HG03442 (cell line): ENCODE data around the gene DLG5.

Experiments used
- ATAC-seq: cut with Tn5 transposase; IDR thresholded peaks from one replicate; pipeline ENCODE4 v1.9.1; 2021; ENCODE audit warnings: mild to moderate bottlenecking, moderate library complexity; ENCODE audit not compliant: unreplicated experiment

The DLG5 gene

GRCh38 chr10:77926566-77927401, at the start of gene DLG5:
TSS of gene DLG5 (minus strand) at chr10:77926755. CDS start at chr10:77926520, 235 bp downstream.
- ATAC-seq, result peak; percentile 58

DNA sequence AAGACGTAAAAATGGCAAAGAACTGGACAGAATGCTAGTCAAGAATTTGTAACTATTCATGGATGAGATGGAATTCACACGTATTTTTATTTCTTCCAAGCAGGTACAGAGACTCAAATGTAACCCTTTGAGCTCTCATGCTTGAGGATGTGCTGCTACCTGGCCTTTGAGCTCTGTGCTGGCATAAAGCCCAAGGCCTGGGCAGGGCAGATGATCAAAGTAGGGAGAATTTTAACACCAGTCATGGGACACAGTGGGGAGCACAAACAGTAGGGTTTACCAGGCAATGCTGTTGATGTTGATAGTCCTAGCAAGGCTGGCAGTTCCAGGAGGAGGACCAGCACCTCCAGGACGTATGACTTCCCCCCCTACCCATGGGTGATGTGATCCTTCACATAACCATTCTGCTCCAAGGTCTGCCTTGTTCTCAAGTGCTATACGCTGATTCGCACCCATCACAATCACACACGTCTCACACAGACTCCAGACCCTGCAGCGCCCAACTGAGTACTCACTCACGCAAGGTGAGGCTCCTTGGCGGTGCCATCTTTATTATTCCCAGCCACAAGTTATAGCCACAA, 48.6 kb upstream of the DLG5 start:
- ATAC-seq, result no peak

DNA sequence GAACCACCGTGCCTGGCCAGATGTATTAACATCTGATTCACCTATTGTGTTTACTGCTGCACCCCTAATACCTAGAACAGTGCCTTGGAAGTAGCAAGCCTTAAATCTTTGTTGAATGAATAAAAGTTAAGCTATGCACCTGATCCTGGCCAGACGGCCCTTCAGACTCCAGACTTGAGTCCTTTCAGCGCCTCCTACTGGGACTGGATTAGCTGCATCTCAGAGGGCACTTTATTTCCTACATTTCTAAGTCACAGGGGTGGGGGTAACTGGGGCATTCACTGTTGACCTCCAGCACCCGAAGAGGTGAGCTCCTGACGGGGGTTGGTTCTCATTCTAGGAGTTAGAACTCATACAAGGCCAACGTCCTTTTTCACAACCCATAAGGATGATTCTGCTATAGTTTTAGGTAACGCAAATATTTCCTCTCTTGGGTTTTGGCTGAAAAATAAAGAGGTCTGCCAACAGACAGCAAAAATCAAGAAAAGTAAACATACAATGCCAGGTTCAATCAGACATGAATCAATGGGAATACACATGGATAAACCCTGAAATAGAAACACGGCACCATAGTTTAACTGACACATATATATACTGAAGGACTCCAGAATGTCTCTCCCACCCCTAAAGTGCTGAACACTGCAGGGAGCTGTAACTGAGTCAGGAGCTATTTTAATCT, 48.0 kb upstream of the DLG5 start:
- ATAC-seq, result no peak

- no peak for ATAC-seq
Measured at GRCh38 chr10:77973276-77973675, 46.7 kb upstream of the DLG5 start.

DNA sequence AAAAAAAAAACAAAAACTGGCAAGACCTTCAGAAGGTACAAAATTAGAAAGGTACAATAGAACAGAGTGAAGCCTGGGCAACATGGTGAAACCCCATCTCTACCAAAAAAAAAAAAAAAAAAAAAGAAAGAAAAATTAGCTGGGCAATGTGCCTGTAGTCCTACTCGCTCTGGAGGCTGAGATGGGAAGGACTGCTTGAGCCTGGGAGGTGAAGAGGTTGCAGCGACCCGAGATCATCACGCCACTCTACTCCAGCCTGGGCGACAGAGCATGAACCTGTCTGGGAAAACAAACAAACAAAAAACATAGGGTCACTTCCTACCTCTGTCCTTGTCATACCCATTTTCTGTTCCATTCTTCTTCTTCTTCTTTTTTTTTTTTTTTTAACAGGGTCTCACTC, 45.6 kb upstream of the DLG5 start:
- ATAC-seq, result no peak

GRCh38 chr10:77971804-77972144, 45.2 kb upstream of the DLG5 start:
- no peak for ATAC-seq

DNA sequence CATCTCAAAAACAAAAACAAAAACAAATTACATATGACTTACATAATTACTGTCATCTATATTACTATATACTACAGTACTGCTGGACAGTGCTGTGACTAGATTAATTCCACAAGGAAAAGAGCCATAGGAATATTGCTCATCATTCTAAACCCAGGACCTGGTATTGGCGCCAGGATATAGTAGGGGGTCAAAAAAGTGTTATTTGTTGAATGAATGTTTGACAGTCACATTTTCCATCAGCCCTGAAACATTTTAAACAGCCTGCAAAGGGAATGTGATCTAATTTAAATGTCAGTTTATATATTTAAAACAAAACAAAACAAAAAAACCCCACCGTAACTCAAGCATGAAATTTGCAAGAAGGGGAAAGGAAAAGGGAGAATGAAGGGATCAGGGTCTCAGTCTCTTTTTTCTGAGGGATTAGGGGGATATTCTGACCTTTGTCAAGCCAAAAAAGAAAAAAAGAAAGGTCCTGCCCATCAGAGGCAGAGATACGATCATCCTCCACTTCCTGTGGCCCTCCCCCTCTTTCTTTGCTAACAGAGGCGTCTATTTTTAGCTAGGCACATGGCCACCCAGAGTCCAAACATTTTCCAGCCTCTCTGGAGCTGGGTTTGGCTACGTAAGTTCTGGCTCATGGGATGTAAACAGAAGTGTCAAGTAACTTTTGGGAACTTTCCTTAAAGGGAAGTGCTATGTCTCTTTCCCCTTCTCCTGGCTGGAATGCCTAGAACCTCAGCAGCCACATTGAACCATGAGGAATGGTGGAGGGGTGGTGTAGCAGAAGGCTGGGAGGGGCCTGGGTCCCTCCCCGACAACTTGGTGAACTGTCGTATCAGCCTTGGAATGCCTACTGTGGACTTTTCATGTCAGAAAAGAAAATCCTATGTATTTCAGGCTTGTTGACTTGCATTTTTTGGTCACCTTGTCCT, 44.6 kb upstream of the DLG5 start:
- no peak for ATAC-seq

- ATAC-seq, result no peak
Measured at GRCh38 chr10:77969114-77969513, 42.6 kb upstream of the DLG5 start.

- ATAC-seq, result no peak
Measured at GRCh38 chr10:77967611-77968022, 41.1 kb upstream of the DLG5 start.

DNA sequence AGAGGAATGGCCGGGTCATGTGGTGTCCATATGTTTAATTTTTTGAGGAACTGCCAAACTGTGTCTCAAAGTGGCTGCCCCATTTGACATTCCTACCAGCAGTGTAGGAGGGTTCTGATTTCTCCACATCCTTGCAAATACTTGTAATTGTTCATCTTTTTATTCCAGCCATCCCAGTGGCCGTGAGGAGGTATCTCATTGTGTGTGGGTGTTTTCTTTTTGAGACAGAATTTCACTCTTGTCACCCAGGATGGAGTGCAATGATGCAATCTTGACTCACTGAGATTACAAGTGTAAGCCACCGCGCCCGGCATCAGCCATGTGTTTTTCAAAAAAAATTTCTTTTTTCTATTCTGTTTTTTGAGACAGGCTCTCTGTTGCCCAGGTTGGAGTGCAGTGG, 38.7 kb upstream of the DLG5 start:
- ATAC-seq, result no peak

DNA sequence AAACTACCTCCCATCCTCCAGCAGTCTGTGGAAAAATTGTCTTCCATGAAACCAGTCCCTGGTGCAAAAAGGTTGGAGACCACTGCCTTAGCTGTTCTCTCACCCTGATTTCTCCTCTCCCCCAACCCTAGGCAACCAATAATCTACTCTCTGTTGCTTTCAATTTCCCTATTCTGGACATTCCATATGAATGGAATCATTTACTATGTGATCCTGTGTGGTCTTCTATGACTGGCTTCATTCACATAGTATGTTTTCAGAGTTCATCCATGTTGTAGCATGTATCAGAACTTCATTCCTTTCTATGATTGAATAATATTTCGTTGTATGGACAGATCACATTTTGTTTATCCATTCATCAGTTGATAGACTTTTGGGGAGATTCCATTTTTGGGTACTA, 38.3 kb upstream of the DLG5 start:
- no peak for ATAC-seq

DNA sequence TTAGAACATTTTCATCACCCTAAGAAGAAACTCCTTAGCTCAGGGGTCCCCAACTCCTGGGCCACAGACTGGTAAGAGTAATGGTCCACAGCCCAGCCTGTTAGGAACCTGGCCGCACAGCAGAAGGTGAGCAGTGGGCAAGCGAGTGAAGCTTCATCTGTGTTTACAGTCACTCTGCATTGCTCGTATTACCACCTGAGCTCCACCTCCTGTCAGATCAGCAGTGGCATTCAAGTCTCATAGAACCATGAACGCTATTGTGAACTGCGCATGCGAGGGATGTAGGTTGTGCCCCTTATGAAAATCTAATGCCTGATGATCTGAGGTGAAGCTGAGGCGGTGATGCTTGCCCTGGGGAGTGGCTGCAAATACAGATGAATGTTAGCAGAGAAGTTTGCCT, 37.3 kb upstream of the DLG5 start:
- no peak for ATAC-seq

DNA sequence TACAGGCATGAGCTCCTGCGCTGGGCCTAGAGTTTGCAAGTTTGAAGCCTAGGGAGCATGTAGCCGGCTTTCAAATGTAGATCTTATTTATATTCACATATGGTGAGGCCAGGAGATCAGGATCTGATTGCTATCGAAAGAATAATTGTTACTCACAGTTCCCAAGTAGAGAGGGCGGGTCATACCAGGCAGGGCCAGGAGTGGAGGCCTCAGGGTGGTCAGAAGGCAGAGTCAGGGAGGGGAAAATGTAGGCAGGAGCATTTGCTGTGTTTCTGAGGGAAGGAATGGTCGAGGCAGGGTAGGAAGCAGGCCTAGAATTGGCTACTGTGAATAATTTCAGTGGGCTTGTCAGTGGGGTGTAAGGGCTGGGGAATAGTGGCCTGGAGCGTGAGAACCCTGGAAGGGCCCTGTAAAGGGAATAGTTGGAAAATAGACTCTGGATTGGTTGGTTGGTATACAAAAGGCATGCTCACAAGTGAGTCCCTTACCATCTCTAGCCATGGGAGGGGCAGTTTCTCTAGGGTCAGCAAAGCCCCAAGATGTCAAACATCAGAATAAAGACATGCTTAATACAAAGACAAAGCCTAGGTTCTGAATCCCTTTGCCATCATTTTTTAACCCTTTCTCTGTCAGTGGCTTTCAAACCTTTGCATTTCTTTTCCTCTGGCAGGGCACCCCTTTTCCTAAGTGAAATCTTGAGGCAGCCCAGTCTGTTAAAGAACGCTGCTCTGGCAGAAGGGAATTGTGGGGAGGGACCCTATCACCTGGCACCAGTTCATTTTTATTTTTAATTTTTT, 36.0 kb upstream of the DLG5 start:
- no peak for ATAC-seq

- no peak for ATAC-seq
Measured at GRCh38 chr10:77961668-77962067, 35.1 kb upstream of the DLG5 start.

- ATAC-seq, result no peak
Measured at GRCh38 chr10:77960829-77961329, 34.3 kb upstream of the DLG5 start.

- ATAC-seq, result no peak
Measured at GRCh38 chr10:77959887-77960455, 33.4 kb upstream of the DLG5 start.

- no peak for ATAC-seq
Measured at GRCh38 chr10:77959384-77959783, 32.8 kb upstream of the DLG5 start.

- ATAC-seq, result no peak
Measured at GRCh38 chr10:77955136-77955535, 28.6 kb upstream of the DLG5 start.

DNA sequence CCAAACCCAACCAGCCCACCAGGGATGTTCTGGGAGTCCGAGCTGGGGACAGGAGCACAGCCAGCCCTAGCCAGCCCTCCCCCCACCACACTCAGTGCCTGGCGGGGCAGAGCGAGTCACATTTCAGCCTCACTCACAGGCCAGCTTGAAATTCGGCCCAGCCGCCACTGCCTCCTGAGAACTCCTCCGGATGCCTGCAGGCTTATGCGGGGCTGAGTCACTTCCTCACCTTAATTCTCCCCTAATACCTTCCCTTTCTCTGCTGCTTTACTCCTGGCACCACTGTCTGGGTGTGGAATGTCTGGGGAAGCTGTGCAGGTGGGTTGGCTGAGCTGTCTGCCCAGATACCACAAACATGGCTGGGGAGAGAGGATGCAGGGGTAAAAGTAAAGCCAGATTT, 22.6 kb upstream of the DLG5 start:
- ATAC-seq, result no peak

GRCh38 chr10:77946084-77946483, 19.5 kb upstream of the DLG5 start:
- no peak for ATAC-seq
